Thyroid gland (tissue), 4 donors: ENCODE measurements around the gene SH3TC1.

Experiments used
- POLR2A ChIP-seq, 2 donors: fragments of 450-650 bp; IDR thresholded peaks; one replicate each; pipeline ENCODE4 v1.6.1; 2017; ENCODE audit warnings: antibody characterized with exemption in 2 of 2, mild to moderate bottlenecking in 2 of 2, moderate library complexity in 1 of 2
- TF ChIP-seq, protein P1 (sequence below), 6 experiments: fragments of 200-600 bp in 3 of 6; fragments of 450-650 bp in 3 of 6; sonication (generic) in 3 of 6; IDR thresholded peaks; one replicate each; pipeline ENCODE4 v1.5.1; 2016 to 2019; ENCODE audit warnings: antibody characterized with exemption in 6 of 6, mild to moderate bottlenecking in 2 of 6, inconsistent platforms in 1 of 6, moderate library complexity in 1 of 6

DNA sequence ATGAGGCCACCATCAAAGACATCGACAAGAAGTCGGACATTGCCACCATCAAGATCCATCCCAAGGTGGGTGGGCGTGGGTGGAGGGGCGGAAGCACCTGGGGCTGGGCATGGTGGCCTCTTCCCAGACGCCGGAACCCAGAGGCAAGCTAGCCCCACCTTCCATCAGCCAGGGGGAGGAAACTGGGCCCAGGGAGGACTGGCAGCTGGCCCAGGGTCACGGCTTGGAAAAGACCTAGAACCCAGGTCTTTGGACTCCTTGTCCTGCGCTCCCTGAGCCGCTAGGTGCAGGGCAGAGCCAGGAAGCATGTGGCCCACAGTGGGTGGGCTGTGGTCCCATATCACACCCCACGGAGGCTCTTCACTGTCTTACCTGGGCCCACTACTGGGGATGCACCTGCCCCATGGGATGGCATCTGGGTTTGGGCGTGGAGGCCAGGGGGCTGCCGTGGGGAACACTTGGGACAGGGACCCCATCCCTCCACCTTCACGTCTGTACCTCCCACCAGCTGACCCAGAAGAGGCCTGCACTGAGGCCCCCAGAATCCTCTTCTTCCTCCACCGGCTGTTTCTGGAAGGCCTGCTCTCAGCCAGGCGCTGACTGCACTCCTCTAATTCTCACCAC is 87.7 kb downstream of the SH3TC1 start:
- TF ChIP-seq, protein P1, sequence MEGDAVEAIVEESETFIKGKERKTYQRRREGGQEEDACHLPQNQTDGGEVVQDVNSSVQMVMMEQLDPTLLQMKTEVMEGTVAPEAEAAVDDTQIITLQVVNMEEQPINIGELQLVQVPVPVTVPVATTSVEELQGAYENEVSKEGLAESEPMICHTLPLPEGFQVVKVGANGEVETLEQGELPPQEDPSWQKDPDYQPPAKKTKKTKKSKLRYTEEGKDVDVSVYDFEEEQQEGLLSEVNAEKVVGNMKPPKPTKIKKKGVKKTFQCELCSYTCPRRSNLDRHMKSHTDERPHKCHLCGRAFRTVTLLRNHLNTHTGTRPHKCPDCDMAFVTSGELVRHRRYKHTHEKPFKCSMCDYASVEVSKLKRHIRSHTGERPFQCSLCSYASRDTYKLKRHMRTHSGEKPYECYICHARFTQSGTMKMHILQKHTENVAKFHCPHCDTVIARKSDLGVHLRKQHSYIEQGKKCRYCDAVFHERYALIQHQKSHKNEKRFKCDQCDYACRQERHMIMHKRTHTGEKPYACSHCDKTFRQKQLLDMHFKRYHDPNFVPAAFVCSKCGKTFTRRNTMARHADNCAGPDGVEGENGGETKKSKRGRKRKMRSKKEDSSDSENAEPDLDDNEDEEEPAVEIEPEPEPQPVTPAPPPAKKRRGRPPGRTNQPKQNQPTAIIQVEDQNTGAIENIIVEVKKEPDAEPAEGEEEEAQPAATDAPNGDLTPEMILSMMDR (IDR thresholded peaks at IDR 0.05), result no peak
- no peak for TF ChIP-seq POLR2A (IDR thresholded peaks at IDR 0.05)
